PC-3 (cell line): ENCODE results near the gene SLC1A3. TPM values are rescaled to one million over a fixed set of nuclear protein-coding genes. Genes with fewer than 3 reads are reported as not detected.

ENCODE experiments used
- ATAC-seq: fragments of 200-7000 bp; cut with Tn5 transposase; 2 replicates; pipeline ENCODE4 v1.9.1; 2020; ENCODE audit warnings: mild to moderate bottlenecking, moderate library complexity
- BruUV-seq: library from RNA; stranded (reverse); fragments of 400-500 nt; replicated peaks from 2 replicates; lab custom pipeline; 2021; lab: Mats Ljungman, UMichigan
- CTCF ChIA-PET: fragments of 300-600 bp; sonication (Branson Sonifier 250); formaldehyde crosslinking; loops from one replicate; lab custom pipeline; 2022; ENCODE audit warnings: antibody characterized with exemption; lab: Charles Lee
- POLR2A ChIA-PET: fragments of 300-600 bp; sonication (Branson Sonifier 250); formaldehyde crosslinking; loops from one replicate; lab custom pipeline; 2022; ENCODE audit warnings: antibody characterized with exemption; ENCODE audit not compliant: unreplicated experiment; lab: Charles Lee
- DNase-seq: peaks from one replicate; pipeline ENCODE4 v3.0.0-alpha.2; 2015
- H2AFZ ChIP-seq: fragments of 300-600 bp; sonication (generic); 2 replicates; pipeline ENCODE4 v1.6.0; 2016; ENCODE audit warnings: antibody characterized with exemption, low read length
- H3F3A ChIP-seq: fragments of 300-600 bp; sonication (generic); one replicate; pipeline ENCODE4 v1.6.0; 2017; ENCODE audit warnings: antibody characterized with exemption, low read length, control low read depth, mild to moderate bottlenecking; ENCODE audit not compliant: unreplicated experiment
- H3K27ac ChIP-seq: fragments of 300-600 bp; sonication (generic); 2 replicates; pipeline ENCODE4 v1.5.1; 2016; ENCODE audit warnings: mild to moderate bottlenecking, low read length
- H3K27me3 ChIP-seq: fragments of 300-600 bp; sonication (generic); 2 replicates; pipeline ENCODE4 v1.6.1; 2016; ENCODE audit warnings: low read length, mixed read lengths
- H3K36me3 ChIP-seq: fragments of 300-600 bp; sonication (generic); 2 replicates; pipeline ENCODE4 v1.6.1; 2016; ENCODE audit warnings: low read depth, mixed run types, low read length, mixed read lengths
- H3K4me1 ChIP-seq: fragments of 300-600 bp; sonication (generic); 2 replicates; pipeline ENCODE4 v1.5.1; 2016; ENCODE audit warnings: low read length; ENCODE audit not compliant: insufficient read depth
- H3K4me2 ChIP-seq: fragments of 300-600 bp; sonication (generic); 2 replicates; pipeline ENCODE4 v1.6.0; 2016; ENCODE audit warnings: low read length
- H3K4me3 ChIP-seq: fragments of 300-600 bp; sonication (generic); 2 replicates; pipeline ENCODE4 v1.5.1; 2016; ENCODE audit warnings: mild to moderate bottlenecking, low read length, mixed read lengths
- H3K79me2 ChIP-seq: fragments of 300-600 bp; sonication (generic); 2 replicates; pipeline ENCODE4 v1.6.1; 2017; ENCODE audit warnings: low read length, mixed read lengths
- H3K9ac ChIP-seq: fragments of 300-600 bp; sonication (generic); 2 replicates; pipeline ENCODE4 v1.6.0; 2016; ENCODE audit warnings: mild to moderate bottlenecking, low read length
- H3K9me2 ChIP-seq: fragments of 300-600 bp; sonication (generic); replicated peaks from 2 replicates; pipeline ENCODE4 v1.6.1; 2016; ENCODE audit warnings: mixed run types, low read length, mixed read lengths
- H3K9me3 ChIP-seq: fragments of 300-600 bp; sonication (generic); 2 replicates; pipeline ENCODE4 v1.6.1; 2016; ENCODE audit warnings: low read length, mixed read lengths
- H4K20me1 ChIP-seq: fragments of 300-600 bp; sonication (generic); 2 replicates; pipeline ENCODE4 v1.6.1; 2016; ENCODE audit warnings: low read length, mixed read lengths
- EZH2 ChIP-seq: fragments of 300-600 bp; sonication (generic); IDR thresholded peaks from one replicate; pipeline ENCODE4 v1.6.1; 2017; ENCODE audit warnings: antibody characterized with exemption, mild to moderate bottlenecking, low read length; ENCODE audit not compliant: unreplicated experiment
- EZH2phosphoT487 ChIP-seq: fragments of 300-600 bp; sonication (generic); IDR thresholded peaks from 2 replicates; pipeline ENCODE4 v1.6.1; 2018; ENCODE audit warnings: mild to moderate bottlenecking, antibody characterized with exemption, low read length, borderline replicate concordance
- intact Hi-C: fragments of 100-400 bp; cut with micrococcal nuclease; formaldehyde crosslinking; loops from 2 replicates; pipeline ENCODE4 v1.9.0; 2023
- total RNA-seq: library from RNA; depleted of rRNA; stranded (reverse); fragments of >200 nt; gene quantifications from 2 replicates; pipeline ENCODE4 v1.2.3, GENCODE V29; 2014
- TF ChIP-seq, protein P1 (sequence below): fragments of 300-600 bp; sonication (generic); conservative IDR thresholded peaks from 2 replicates; pipeline ENCODE4 v1.5.1; 2017; ENCODE audit warnings: antibody characterized with exemption, low read depth, mild to moderate bottlenecking, low read length

Gene SLC1A3
- total RNA-seq, 1 experiment from 2014 or later, result 24.7 TPM

DNA sequence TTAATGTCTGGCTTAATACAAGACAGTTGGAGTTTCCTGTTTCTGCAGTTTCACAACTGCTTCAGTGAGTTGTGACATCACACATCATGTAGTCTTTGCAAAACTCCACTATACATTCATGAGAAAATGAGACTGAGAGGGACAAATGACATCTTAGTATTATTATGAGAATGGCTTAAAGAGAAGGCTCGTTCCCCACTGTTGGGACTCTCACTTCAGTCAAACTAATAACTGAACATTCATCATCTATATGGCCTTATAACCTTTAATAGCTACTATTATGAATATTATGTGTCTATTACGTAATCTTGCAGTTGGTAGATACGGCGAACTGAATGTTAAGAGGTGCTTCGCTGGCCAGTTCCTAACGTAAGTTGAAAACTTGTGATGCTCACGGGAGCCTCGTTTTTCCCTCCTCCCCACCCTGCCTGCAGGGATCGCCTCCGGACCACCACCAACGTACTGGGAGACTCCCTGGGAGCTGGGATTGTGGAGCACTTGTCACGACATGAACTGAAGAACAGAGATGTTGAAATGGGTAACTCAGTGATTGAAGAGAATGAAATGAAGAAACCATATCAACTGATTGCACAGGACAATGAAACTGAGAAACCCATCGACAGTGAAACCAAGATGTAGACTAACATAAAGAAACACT lies 79.4 kb downstream of the SLC1A3 start:
- no peak for TF ChIP-seq EZH2phosphoT487
- TF ChIP-seq EZH2, result no peak
- TF ChIP-seq, protein P1, sequence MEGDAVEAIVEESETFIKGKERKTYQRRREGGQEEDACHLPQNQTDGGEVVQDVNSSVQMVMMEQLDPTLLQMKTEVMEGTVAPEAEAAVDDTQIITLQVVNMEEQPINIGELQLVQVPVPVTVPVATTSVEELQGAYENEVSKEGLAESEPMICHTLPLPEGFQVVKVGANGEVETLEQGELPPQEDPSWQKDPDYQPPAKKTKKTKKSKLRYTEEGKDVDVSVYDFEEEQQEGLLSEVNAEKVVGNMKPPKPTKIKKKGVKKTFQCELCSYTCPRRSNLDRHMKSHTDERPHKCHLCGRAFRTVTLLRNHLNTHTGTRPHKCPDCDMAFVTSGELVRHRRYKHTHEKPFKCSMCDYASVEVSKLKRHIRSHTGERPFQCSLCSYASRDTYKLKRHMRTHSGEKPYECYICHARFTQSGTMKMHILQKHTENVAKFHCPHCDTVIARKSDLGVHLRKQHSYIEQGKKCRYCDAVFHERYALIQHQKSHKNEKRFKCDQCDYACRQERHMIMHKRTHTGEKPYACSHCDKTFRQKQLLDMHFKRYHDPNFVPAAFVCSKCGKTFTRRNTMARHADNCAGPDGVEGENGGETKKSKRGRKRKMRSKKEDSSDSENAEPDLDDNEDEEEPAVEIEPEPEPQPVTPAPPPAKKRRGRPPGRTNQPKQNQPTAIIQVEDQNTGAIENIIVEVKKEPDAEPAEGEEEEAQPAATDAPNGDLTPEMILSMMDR, result no peak
- Histone ChIP-seq H3F3A (no peaks in the 10 kb centered on the region), H3K4me3 (no peak overlapping the region), H3K36me3 (no peaks in the 10 kb centered on the region), H3K9me2 (no peaks in the 10 kb centered on the region), H3K9me3 (no peaks in the 10 kb centered on the region), H3K4me1 (peaks cover 8% of the 10 kb centered on the region; the same call in 1 of the 2 replicates), H4K20me1 (no peaks in the 10 kb centered on the region), H2AFZ (no peak overlapping the region), H3K79me2 (no peaks in the 10 kb centered on the region), H3K9ac (no peak overlapping the region), H3K27me3 (no peaks in the 10 kb centered on the region), H3K4me2 (no peak overlapping the region), H3K27ac (no peak overlapping the region)
- intact Hi-C loops, result no loop called here
- ATAC-seq (no peak), DNase-seq (no peak)
- CTCF ChIA-PET, result no interaction called here
- no TSS peak for BruUV-seq
- POLR2A ChIA-PET, result no interaction called here

GRCh38 chr5:36686881-36687280 lies 80.5 kb downstream of the SLC1A3 start:
- Histone ChIP-seq H3K9me2 (no peaks in the 10 kb centered on the region), H3K79me2 (no peaks in the 10 kb centered on the region), H3K4me3 (no peak overlapping the region), H3K36me3 (no peaks in the 10 kb centered on the region), H3F3A (no peaks in the 10 kb centered on the region), H2AFZ (no peak overlapping the region), H3K4me1 (peaks cover 8% of the 10 kb centered on the region; the same call in 1 of the 2 replicates), H3K4me2 (no peak overlapping the region), H3K27me3 (no peaks in the 10 kb centered on the region), H3K9me3 (no peaks in the 10 kb centered on the region), H4K20me1 (no peaks in the 10 kb centered on the region), H3K9ac (no peak overlapping the region), H3K27ac (no peak overlapping the region)
- no peak for TF ChIP-seq EZH2phosphoT487
- no peak for TF ChIP-seq EZH2
- TF ChIP-seq, protein P1, result no peak
- no TSS peak for BruUV-seq
- ChIA-PET POLR2A (no interaction called here), CTCF (no interaction called here)
- intact Hi-C loops, result no loop called here
- DNase-seq, result no peak
- ATAC-seq, result no peak

- no peak for ATAC-seq
- Histone ChIP-seq H3K9me2 (no peaks in the 10 kb centered on the region), H3K4me1 (peaks cover 8% of the 10 kb centered on the region; the same call in 1 of the 2 replicates), H3K4me3 (no peak overlapping the region), H3K9ac (no peak overlapping the region), H4K20me1 (no peaks in the 10 kb centered on the region), H3K4me2 (no peak overlapping the region), H3K27me3 (no peaks in the 10 kb centered on the region), H3K27ac (no peak overlapping the region), H2AFZ (no peak overlapping the region), H3K36me3 (no peaks in the 10 kb centered on the region), H3K9me3 (no peaks in the 10 kb centered on the region), H3F3A (no peaks in the 10 kb centered on the region), H3K79me2 (no peaks in the 10 kb centered on the region)
- peak; percentile 57 for DNase-seq
- no peak for TF ChIP-seq EZH2
- TF ChIP-seq, protein P1, result peak; percentile 82
- intact Hi-C loops, result no loop called here
- ChIA-PET POLR2A (no interaction called here), CTCF (no interaction called here)
- no TSS peak for BruUV-seq
Observed at GRCh38 chr5:36688722-36689121, 82.3 kb downstream of the SLC1A3 start.
